Right hindlimb (tissue), 1 donor: ENCODE measurements around the gene CYBC1.

Experiments used
- DNase-seq: peaks from one replicate; pipeline ENCODE4 v3.0.0-alpha.2; 2018

Gene CYBC1

DNA sequence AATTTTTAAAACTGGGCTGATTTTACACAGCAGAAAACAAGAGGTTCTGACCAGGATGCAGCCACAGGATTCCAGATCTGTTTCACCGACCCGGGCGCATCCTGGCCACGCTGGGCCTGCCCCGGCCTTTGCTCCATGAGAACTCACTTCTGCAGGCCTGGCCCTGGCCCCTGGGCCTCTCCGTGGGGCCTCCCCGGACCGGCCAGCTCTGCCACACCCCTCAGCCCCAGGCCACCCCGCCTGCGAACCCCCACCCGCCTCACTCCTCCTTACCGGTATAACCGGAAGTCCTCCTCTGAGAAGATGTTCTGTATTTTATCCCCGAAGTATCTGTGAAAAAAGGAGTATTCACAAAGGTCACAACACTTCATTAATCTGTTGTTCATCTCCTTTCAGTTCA, 45.5 kb downstream of the CYBC1 start:
- no peak for DNase-seq

DNA sequence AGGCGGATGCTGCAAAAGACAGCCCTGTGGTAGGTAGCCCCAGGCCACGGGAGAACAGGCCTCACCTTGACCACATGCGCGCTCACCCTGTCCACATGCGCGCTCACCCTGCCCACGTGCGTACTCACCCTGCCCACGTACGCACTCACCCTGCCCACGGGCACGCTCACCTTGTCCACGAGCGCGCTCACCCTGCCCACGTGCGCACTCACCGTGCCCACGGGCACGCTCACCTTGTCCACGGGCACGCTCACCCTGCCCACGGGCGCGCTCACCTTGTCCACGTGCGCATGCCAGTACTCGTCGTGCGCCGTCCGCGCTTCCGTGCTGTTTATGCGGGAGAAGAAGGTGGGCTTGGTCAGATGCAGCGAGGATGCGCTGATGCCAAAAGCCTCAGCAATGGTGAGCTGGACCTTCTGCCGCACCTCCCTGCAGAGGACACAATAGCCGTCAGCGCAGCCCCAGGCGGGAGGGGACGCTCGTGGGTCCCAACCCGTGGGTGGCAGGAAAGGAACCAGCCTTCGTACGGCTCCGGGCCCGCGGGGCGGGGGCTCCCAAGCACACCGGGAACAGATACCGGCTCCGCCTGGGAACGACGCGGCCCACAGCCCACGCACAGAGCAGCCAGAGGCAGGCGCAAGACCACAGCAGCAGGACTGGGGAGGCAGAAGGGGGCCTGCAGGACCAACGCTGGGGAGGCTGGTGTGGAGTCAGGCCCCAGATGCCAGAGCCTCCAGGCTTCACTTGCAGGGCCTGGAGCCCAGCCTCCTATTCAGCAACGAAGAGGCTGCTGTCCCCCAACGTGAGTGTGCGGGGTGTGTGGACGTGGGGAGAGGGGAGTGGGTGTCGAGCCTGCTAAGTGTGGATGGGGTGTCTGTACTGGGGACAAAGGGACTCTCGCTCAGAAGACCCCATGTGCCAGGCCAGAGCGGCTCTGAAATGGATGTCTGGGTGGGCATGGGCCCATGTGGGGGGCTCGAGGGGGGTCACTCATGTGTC, 46.6 kb downstream of the CYBC1 start:
- DNase-seq: no peak

DNA sequence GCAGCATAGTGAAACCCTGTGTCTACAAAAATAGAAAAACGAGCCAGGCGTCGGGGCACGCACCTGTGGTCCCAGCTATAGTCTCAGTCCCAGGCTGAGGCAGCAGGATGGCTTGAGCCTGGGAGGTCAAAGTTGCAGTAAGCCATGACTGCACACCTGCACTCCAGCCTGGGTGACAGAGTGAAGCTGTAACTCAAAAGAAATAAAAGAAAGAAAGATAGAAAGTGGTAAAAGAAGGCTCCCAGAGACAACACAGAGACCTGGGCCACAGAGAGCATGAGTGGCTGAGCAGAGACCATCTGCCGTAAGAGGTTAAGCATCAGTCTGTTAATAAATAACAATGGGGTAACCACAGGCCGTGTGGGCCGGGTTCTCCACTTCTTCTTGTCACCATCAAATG, 47.7 kb downstream of the CYBC1 start:
- DNase-seq: no peak

DNA sequence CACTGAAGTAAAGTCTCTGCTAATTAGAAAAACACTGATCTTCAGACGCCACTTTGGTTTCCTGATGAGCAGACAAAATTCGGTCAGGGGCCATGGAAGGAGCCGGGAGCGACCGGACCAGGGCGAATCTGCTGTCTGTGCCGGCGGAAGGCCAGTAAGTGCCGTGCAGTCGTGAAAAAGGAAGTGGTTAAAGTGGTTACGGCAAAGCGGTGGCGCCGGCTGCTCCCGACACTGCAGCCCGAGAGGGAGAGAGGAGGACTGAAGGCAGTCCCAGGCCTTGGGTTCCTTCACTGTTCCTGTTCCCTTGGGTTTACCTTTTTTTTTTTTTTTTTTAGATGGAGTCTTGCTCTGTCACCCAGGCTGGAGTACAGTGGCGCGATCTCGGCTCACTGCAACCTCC, 49.7 kb downstream of the CYBC1 start:
- no peak for DNase-seq

DNA sequence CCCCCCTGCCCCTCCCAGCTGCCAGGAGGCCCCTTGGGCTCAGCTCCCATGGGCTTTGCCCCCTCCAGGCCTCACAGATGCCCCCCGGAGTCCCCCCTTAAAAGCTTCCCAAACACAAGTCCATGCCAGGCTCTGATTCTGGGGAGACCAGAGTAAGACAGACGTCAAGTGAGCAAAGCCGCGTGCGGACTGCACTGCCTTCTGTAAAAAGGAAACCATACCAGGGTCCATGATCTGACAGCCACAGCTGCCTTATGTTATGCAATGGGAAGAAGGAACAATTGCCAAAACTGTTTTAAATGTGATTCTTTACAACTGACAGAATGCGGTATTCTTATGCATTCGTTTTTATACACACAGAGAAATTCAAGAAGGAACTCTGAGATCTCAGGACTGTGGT, 50.3 kb downstream of the CYBC1 start:
- no peak for DNase-seq

DNA sequence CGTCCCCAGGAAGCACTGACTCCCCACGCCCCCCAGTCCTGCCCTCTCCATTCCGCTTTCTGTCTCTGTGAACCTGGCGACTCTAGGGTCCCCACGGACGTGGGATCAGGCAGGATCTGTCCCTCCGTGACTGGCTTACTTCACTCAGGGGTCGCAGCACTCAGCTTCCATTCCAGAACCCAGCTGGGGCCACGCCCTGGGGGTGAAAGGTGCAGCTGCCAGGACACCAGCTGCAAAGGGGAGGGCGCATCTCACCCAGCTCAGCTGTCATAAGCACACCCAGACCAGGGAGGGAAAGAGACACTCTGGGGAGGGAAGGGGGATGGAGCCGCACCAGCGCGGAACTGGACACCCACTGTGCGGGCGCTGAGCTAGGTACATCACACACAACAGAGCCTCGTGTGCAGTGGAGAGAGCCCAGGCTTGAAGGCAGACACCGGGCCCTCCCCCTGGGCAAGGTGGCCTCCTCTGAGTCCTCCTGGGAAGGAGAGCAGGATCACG, 50.9 kb downstream of the CYBC1 start:
- peak; percentile 86 for DNase-seq

DNA sequence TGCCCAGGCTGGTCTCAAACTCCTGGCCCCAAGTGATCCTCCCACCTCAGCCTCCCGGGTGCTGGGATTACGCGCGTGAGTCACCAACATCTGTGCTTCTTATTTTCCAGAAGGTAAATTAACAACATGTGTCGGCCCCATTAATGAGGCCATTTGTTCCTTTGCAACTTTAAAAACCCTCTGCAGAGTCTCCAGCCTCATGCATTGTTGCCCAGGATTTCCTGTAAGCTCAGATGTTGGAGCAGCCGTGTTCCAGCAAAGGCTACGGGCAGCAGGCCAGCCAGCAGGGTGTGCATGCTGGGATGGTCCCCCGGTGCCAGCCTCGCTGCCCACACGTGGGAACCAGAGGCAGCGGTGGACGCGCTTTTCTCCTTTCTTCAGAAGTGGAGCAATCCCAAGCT, 51.5 kb downstream of the CYBC1 start:
- DNase-seq: peak; percentile 89

DNA sequence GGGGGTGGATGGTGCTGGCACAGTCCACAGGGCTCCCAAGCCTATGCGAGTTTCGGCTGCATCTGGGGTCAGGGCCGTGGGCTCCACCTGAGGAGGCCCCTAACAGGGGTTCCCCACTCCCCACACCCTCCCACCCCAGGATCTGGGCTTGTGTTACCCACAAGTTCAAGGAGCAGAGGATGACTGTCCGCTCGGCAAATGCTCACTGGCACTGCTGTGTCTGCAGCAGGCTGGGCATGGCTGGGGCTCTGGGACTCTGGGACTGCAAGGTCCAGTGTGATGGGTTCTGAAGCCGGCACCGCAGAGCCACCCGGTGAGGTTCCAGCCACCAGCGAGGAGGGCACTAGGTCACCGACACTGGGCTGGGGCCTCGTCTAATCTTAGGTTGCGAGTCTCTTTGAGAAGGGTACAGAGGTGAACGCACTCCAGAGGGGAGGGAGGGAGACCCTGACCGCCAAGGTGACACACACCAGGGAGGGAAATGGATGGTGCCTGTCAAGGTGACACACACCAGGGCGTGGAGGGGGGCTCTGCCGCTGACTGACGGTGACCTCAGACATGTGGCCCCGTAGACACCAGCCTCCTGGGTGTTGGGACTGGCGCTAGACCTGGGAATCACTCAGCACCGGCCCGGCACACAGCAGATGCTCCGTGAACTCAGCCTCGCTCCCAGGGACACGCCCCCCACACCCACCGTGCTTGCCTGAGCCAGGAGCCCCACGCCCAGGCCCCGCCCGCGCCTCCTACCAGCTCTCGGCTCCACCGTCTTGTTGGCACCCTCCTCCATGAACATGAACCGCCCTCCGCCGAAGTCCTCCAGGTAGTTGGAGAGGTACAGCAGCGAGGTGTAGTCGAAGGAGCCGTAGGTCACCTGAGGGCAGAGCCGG, 52.9 kb downstream of the CYBC1 start:
- DNase-seq: no peak

DNA sequence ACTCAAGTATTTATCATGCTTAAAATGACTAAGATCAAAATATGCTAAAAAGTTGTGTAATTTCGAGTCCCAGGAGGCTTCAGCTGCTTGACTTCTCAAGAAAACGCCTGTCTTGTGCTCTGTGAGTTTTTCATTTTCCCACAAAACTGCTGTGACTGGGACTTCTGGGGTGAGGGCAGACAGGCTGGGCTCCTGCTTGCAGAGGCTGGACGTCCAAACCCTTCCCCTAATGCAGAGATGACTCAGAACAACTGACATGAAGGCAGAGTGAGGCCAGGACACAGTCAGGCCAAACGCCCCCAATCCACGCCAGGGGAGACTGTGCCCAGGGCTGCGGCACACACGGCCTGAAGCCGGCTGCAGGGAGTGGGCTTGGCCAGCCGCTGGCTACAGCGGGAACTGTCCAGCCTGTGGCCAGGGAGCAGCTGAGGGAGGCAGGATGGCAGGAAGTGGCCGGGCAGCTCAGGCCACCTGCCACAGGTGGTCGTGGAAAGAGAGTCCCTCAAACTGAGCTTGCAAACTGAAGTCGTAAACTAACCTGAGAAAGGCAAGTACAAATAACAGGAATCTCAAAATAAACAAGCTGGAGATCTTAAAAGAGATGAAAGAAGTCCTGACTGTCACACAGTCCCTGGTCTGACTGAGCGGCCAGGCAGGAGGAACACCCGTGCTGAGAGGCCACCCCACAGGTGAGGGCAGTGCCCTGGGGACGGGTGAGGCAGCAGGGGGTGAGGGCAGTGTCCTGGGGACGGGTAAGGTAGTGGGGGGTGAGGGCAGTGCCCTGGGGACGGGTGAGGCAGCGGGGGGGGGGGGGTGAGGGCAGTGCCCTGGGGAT, 53.7 kb downstream of the CYBC1 start:
- no peak for DNase-seq

DNA sequence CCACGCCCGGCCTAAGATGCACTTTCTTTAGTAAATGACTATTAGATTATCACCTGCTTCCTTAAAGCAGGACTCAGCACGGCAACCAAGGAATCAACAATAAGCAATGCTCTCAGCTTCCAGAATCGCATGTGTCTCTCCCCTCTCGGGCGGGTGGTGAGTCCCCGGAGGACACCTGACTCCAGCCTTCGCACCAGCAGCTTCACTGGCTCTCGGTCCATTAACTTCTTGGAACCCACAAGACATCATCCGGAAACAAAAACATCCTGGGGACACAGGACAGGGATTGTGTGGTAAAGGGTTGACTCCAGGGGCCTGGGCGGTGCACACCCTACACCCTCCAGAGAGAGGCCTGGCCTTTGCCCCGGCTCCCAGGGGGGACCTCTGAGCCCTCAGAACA, 56.3 kb downstream of the CYBC1 start:
- no peak for DNase-seq

DNA sequence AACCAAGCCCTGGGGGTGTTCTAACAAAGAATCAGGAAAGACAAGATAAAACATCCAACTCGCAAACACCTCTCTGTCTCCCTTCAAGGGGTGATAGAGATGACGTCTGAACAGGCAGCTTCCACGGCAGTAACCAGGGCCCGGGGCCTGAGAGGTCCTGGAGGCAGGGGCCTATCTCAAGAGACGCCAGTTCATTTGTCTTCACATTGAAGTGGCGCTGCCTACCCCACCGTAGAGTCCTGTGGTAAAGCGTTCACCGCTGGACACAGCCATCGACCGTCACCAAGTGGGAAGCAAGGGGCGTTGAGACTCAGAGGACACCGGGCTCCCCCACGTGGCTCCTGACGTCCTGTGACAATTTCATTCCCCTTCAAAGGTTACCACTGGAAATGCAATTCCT, 57.6 kb downstream of the CYBC1 start:
- no peak for DNase-seq
